Nephron (organoid): ENCODE data around the gene ULK4.

ENCODE experiments used
- H3K27ac Mint-ChIP-seq, 3 experiments: 2 replicates each; pipeline ENCODE4 v1.8.0; 2020; ENCODE audit warnings: mixed read lengths in 3 of 3, mild to moderate bottlenecking in 2 of 3, moderate library complexity in 1 of 3
- H3K27me3 Mint-ChIP-seq: 2 replicates; pipeline ENCODE4 v1.8.0; 2021; ENCODE audit warnings: low read depth, mild to moderate bottlenecking, moderate library complexity, mixed read lengths
- H3K36me3 Mint-ChIP-seq: 2 replicates; pipeline ENCODE4 v1.8.0; 2020; ENCODE audit warnings: low read depth, mixed read lengths
- H3K4me1 Mint-ChIP-seq: 2 replicates; pipeline ENCODE4 v1.8.0; 2020; ENCODE audit warnings: mixed read lengths
- H3K4me3 Mint-ChIP-seq, 3 experiments: 2 replicates each; pipeline ENCODE4 v1.8.0; 2020; ENCODE audit warnings: mild to moderate bottlenecking in 3 of 3, mixed read lengths in 3 of 3, moderate library complexity in 2 of 3
- H3K9me3 Mint-ChIP-seq: 2 replicates; pipeline ENCODE4 v1.8.0; 2020; ENCODE audit warnings: mixed read lengths
- TF ChIP-seq, protein P1 (sequence below), 3 experiments: fragments of 200-600 bp; sonication (generic); IDR thresholded peaks; one replicate each; pipeline ENCODE4 v1.5.0; 2021; ENCODE audit warnings: antibody characterized with exemption in 3 of 3; ENCODE audit not compliant: unreplicated experiment in 3 of 3

The ULK4 gene

DNA sequence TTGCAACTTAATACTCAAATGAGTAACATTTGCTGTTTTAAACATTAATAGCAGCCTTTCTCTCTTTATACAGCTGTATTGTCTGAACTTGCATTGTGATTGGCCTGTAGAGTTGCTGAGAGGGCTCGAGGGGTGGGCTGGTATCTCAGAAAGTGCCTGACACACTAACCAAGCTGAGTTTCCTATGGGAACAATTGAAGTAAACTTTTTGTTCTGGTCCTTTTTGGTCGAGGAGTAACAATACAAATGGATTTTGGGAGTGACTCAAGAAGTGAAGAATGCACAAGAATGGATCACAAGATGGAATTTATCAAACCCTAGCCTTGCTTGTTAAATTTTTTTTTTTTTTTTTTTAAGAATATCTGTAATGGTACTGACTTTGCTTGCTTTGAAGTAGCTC is 722.3 kb downstream of the ULK4 start:
- no peak overlapping the region for H3K4me3 Mint-ChIP-seq
- peak overlapping the region in 1 of 3 experiments; percentile 8 for H3K27ac Mint-ChIP-seq
- H3K4me1 Mint-ChIP-seq, result peaks cover 36% of the 10 kb centered on the region
- H3K9me3 Mint-ChIP-seq, result no peaks in the 10 kb centered on the region
- no peaks in the 10 kb centered on the region for H3K27me3 Mint-ChIP-seq
- TF ChIP-seq, protein P1, sequence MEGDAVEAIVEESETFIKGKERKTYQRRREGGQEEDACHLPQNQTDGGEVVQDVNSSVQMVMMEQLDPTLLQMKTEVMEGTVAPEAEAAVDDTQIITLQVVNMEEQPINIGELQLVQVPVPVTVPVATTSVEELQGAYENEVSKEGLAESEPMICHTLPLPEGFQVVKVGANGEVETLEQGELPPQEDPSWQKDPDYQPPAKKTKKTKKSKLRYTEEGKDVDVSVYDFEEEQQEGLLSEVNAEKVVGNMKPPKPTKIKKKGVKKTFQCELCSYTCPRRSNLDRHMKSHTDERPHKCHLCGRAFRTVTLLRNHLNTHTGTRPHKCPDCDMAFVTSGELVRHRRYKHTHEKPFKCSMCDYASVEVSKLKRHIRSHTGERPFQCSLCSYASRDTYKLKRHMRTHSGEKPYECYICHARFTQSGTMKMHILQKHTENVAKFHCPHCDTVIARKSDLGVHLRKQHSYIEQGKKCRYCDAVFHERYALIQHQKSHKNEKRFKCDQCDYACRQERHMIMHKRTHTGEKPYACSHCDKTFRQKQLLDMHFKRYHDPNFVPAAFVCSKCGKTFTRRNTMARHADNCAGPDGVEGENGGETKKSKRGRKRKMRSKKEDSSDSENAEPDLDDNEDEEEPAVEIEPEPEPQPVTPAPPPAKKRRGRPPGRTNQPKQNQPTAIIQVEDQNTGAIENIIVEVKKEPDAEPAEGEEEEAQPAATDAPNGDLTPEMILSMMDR (IDR thresholded peaks at IDR 0.05; ENCODE audit: unreplicated experiment in 3 of 3), result no peak
- peaks cover 89% of the 10 kb centered on the region for H3K36me3 Mint-ChIP-seq

DNA sequence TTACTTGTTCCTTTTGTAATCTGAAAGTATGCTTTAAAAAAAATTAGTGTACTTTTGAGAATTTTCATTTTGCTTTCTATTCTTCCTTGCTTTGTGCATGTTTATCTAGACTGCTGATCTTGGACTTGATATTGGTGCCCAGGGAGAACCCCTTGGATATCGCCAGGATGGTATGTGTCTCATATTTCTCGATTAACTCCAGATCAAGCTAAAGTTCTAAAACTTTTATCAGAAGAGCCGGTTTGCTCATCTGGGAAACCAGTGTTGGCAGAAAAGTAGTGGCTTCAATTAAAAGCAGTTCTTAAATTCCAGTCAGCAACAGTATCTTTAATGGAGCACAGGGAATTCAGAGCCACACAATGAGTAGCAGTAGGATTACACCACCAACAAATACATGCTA is 724.0 kb downstream of the ULK4 start:
- Mint-ChIP-seq H3K27me3 (no peaks in the 10 kb centered on the region), H3K36me3 (peaks cover 95% of the 10 kb centered on the region), H3K27ac (peak overlapping the region in 1 of 3 experiments; percentile 22), H3K4me1 (peaks cover 36% of the 10 kb centered on the region), H3K4me3 (no peak overlapping the region), H3K9me3 (no peaks in the 10 kb centered on the region)
- TF ChIP-seq, protein P1 (IDR thresholded peaks at IDR 0.05; ENCODE audit: unreplicated experiment in 3 of 3), result no peak

DNA sequence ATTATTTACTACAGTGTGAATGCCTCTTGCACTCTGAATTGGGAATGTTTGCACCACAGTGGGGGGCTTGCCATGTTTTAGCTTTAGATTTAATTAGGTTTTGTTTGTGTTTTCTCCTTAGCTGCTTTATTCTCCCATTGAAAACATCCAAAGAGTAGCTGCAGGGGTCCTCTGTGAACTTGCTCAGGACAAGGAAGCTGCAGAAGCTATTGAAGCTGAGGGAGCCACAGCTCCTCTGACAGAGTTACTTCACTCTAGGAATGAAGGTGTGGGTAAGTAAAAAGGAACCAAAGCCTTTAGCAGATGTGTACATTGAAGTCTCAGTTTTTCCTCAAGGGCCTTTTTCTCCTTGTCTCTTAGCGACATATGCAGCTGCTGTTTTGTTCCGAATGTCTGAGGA is 725.7 kb downstream of the ULK4 start:
- H3K27me3 Mint-ChIP-seq, result no peaks in the 10 kb centered on the region
- H3K4me1 Mint-ChIP-seq, result peaks cover 25% of the 10 kb centered on the region
- no peak overlapping the region for H3K4me3 Mint-ChIP-seq
- H3K27ac Mint-ChIP-seq, result peak overlapping the region in 1 of 3 experiments; percentile 53
- H3K36me3 Mint-ChIP-seq, result peaks cover 97% of the 10 kb centered on the region
- TF ChIP-seq, protein P1 (IDR thresholded peaks at IDR 0.05; ENCODE audit: unreplicated experiment in 3 of 3), result no peak
- H3K9me3 Mint-ChIP-seq, result no peaks in the 10 kb centered on the region

GRCh38 chr3:41234823-41235721 is 726.8 kb downstream of the ULK4 start:
- TF ChIP-seq, protein P1 (IDR thresholded peaks at IDR 0.05; ENCODE audit: unreplicated experiment in 3 of 3), result no peak
- no peaks in the 10 kb centered on the region for H3K9me3 Mint-ChIP-seq
- no peaks in the 10 kb centered on the region for H3K27me3 Mint-ChIP-seq
- H3K4me3 Mint-ChIP-seq, result no peak overlapping the region
- peaks cover 27% of the 10 kb centered on the region for H3K4me1 Mint-ChIP-seq
- H3K27ac Mint-ChIP-seq, result peak overlapping the region in 2 of 3 experiments; percentile 19 to 49
- peaks cover 98% of the 10 kb centered on the region for H3K36me3 Mint-ChIP-seq

- H3K9me3 Mint-ChIP-seq, result no peaks in the 10 kb centered on the region
- peaks cover 41% of the 10 kb centered on the region for H3K4me1 Mint-ChIP-seq
- peaks cover 64% of the 10 kb centered on the region for H3K36me3 Mint-ChIP-seq
- H3K4me3 Mint-ChIP-seq, result no peak overlapping the region
- TF ChIP-seq, protein P1 (IDR thresholded peaks at IDR 0.05; ENCODE audit: unreplicated experiment in 3 of 3), result no peak
- no peaks in the 10 kb centered on the region for H3K27me3 Mint-ChIP-seq
- peak overlapping the region in 1 of 3 experiments; percentile 29 for H3K27ac Mint-ChIP-seq
Observed at GRCh38 chr3:41224120-41224806, 737.6 kb downstream of the ULK4 start.
